ENCODE data around the gene TMEM106C. TPM values are rescaled to one million over a fixed set of nuclear protein-coding genes. Genes with fewer than 3 reads are reported as not detected.

Gene TMEM106C
- total and polyA plus RNA-seq, 5 experiments from 2014 or later, result 31.4 to 52.8 (median 37.0) TPM

GRCh38 chr12:47983541-47984115, 20.2 kb downstream of the TMEM106C start:
- H3K36me3 Mint-ChIP-seq, result no peaks in the 10 kb centered on the region
- peak overlapping the region in 1 of 10 donors; percentile 29 for H3K4me3 Mint-ChIP-seq
- no peak overlapping the region for H3K27ac Mint-ChIP-seq
- peak in 1 of 10 donors; percentile 53 for DNase-seq
- ATAC-seq, result no peak
- peaks cover 0 to 30% (median 9%) of the 10 kb centered on the region in 5 donors for H3K27me3 Mint-ChIP-seq
- POLR2A ChIA-PET, result interaction anchor here (0.9 kb wide), 1 partner anchor 10 kb away, joined by 3 read pairs; no protein-coding TSS in a partner anchor
- no peaks in the 10 kb centered on the region for H3K9me3 Mint-ChIP-seq
- peaks cover 0 to 8% (median 2%) of the 10 kb centered on the region in 4 donors for H3K4me1 Mint-ChIP-seq

GRCh38 chr12:47984331-47984801, 21.0 kb downstream of the TMEM106C start:
- Mint-ChIP-seq H3K4me1 (peaks cover 0 to 12% (median 6%) of the 10 kb centered on the region in 4 donors), H3K27ac (no peak overlapping the region), H3K27me3 (peaks cover 0 to 25% (median 10%) of the 10 kb centered on the region in 5 donors), H3K36me3 (no peaks in the 10 kb centered on the region), H3K4me3 (no peak overlapping the region), H3K9me3 (no peaks in the 10 kb centered on the region)
- POLR2A ChIA-PET, result interaction anchor here (0.9 kb wide), 1 partner anchor 9 kb away, joined by 3 read pairs; no protein-coding TSS in a partner anchor
- ATAC-seq (no peak), DNase-seq (peak in 1 of 10 donors; percentile 59)

- POLR2A ChIA-PET, result no interaction called here
- Mint-ChIP-seq H3K4me3 (no peak overlapping the region), H3K27me3 (peaks cover 0 to 24% (median 10%) of the 10 kb centered on the region in 5 donors), H3K4me1 (peaks cover 7 to 26% (median 20%) of the 10 kb centered on the region in 4 donors), H3K36me3 (no peaks in the 10 kb centered on the region), H3K27ac (no peak overlapping the region), H3K9me3 (no peaks in the 10 kb centered on the region)
- DNase-seq (peak in 1 of 10 donors; percentile 55), ATAC-seq (no peak)
These were observed 22.3 kb downstream of the TMEM106C start for GRCh38 chr12:47985596-47986290.

- Mint-ChIP-seq H3K4me3 (no peak overlapping the region), H3K4me1 (peaks cover 9 to 31% (median 25%) of the 10 kb centered on the region in 4 donors), H3K27ac (no peak overlapping the region), H3K36me3 (no peaks in the 10 kb centered on the region), H3K9me3 (no peaks in the 10 kb centered on the region), H3K27me3 (peaks cover 0 to 24% (median 10%) of the 10 kb centered on the region in 5 donors)
- ATAC-seq (no peak), DNase-seq (peak in 1 of 10 donors; percentile 52)
- POLR2A ChIA-PET, result no interaction called here
These were observed 22.9 kb downstream of the TMEM106C start for GRCh38 chr12:47986291-47986660.

GRCh38 chr12:47986832-47987231, 23.4 kb downstream of the TMEM106C start:
- peaks cover 0 to 24% (median 10%) of the 10 kb centered on the region in 5 donors for H3K27me3 Mint-ChIP-seq
- no peaks in the 10 kb centered on the region for H3K9me3 Mint-ChIP-seq
- peaks cover 9 to 37% (median 26%) of the 10 kb centered on the region in 4 donors for H3K4me1 Mint-ChIP-seq
- DNase-seq, result peak in 1 of 10 donors; percentile 47
- no peaks in the 10 kb centered on the region for H3K36me3 Mint-ChIP-seq
- H3K4me3 Mint-ChIP-seq, result no peak overlapping the region
- no peak for ATAC-seq
- peak overlapping the region in 1 of 10 donors; percentile 17 for H3K27ac Mint-ChIP-seq
- POLR2A ChIA-PET, result no interaction called here

GRCh38 chr12:47987411-47988072, 24.1 kb downstream of the TMEM106C start:
- Mint-ChIP-seq H3K27me3 (peaks cover 0 to 24% (median 8%) of the 10 kb centered on the region in 5 donors), H3K4me1 (peaks cover 9 to 42% (median 26%) of the 10 kb centered on the region in 4 donors), H3K4me3 (peak overlapping the region in 1 of 10 donors; percentile 78), H3K36me3 (no peaks in the 10 kb centered on the region), H3K27ac (no peak overlapping the region), H3K9me3 (no peaks in the 10 kb centered on the region)
- ATAC-seq (no peak), DNase-seq (peak in 1 of 10 donors; percentile 60)
- POLR2A ChIA-PET, result no interaction called here

GRCh38 chr12:47988073-47989022, 25.0 kb downstream of the TMEM106C start:
- ATAC-seq (no peak), DNase-seq (peak in 1 of 10 donors; percentile 51)
- H3K27ac Mint-ChIP-seq, result no peak overlapping the region
- no peaks in the 10 kb centered on the region for H3K9me3 Mint-ChIP-seq
- peaks cover 9 to 42% (median 26%) of the 10 kb centered on the region in 4 donors for H3K4me1 Mint-ChIP-seq
- H3K27me3 Mint-ChIP-seq, result peaks cover 0 to 27% (median 9%) of the 10 kb centered on the region in 5 donors
- H3K4me3 Mint-ChIP-seq, result no peak overlapping the region
- POLR2A ChIA-PET, result no interaction called here
- no peaks in the 10 kb centered on the region for H3K36me3 Mint-ChIP-seq

GRCh38 chr12:47989023-47989417, 25.6 kb downstream of the TMEM106C start:
- Mint-ChIP-seq H3K4me1 (peaks cover 9 to 42% (median 26%) of the 10 kb centered on the region in 4 donors), H3K27me3 (peaks cover 2 to 34% (median 15%) of the 10 kb centered on the region in 5 donors), H3K36me3 (no peaks in the 10 kb centered on the region), H3K27ac (no peak overlapping the region), H3K4me3 (no peak overlapping the region), H3K9me3 (no peaks in the 10 kb centered on the region)
- ATAC-seq (no peak), DNase-seq (peak in 1 of 10 donors; percentile 53)
- POLR2A ChIA-PET, result interaction anchor here (0.6 kb wide), 1 partner anchor 68 kb away, joined by 3 read pairs; no protein-coding TSS in a partner anchor

- Mint-ChIP-seq H3K4me1 (peaks cover 9 to 42% (median 26%) of the 10 kb centered on the region in 4 donors), H3K36me3 (no peaks in the 10 kb centered on the region), H3K27ac (peak overlapping the region in 4 of 10 donors; percentile 7 to 66 (median 36)), H3K9me3 (no peaks in the 10 kb centered on the region), H3K4me3 (peak overlapping the region in 7 of 10 donors; percentile 39 to 78 (median 63)), H3K27me3 (peaks cover 4 to 40% (median 20%) of the 10 kb centered on the region in 5 donors)
- no peak for ATAC-seq
- POLR2A ChIA-PET, result interaction anchor here (0.6 kb wide), 1 partner anchor 69 kb away, joined by 3 read pairs; no protein-coding TSS in a partner anchor
- peak in 1 of 10 donors; percentile 23 for DNase-seq
These were observed 26.3 kb downstream of the TMEM106C start for GRCh38 chr12:47989666-47990065.

GRCh38 chr12:47990351-47991105, 27.1 kb downstream of the TMEM106C start:
- Mint-ChIP-seq H3K4me1 (peaks cover 9 to 42% (median 26%) of the 10 kb centered on the region in 4 donors), H3K27ac (peak overlapping the region in 6 of 10 donors; percentile 7 to 66 (median 60)), H3K4me3 (peak overlapping the region in 9 of 10 donors; percentile 7 to 78 (median 63)), H3K27me3 (peaks cover 8 to 49% (median 26%) of the 10 kb centered on the region in 5 donors), H3K9me3 (no peaks in the 10 kb centered on the region), H3K36me3 (no peaks in the 10 kb centered on the region)
- POLR2A ChIA-PET, result interaction anchor here (1.4 kb wide), 1 partner anchor 115 kb away, joined by 3 read pairs; the partner anchor contains the start of gene SENP1
- peak in 9 of 10 donors; percentile 26 to 80 (median 60) for DNase-seq
- peak; percentile 96 to 99 for ATAC-seq
